Fibroblast of lung (primary cell): ENCODE measurements around the gene CCDC12. TPM values are rescaled to one million over a fixed set of nuclear protein-coding genes. Genes with fewer than 3 reads are reported as not detected.

Source experiments
- DNase-seq, 2 donors: peaks; one replicate each; pipeline versions ENCODE4 v3.0.0 to v3.0.0-alpha.2; 2010; ENCODE audit warnings: low read depth in 2 of 2
- H2AFZ ChIP-seq: 2 replicates; pipeline ENCODE4 v1.5.1; 2012; ENCODE audit warnings: low read length, control low read depth, inconsistent platforms
- H3K27ac ChIP-seq: 2 replicates; pipeline ENCODE4 v1.5.1; 2011; ENCODE audit warnings: low read length, control low read depth; ENCODE audit not compliant: insufficient read depth
- H3K27me3 ChIP-seq: 2 replicates; pipeline ENCODE4 v1.5.1; 2011; ENCODE audit warnings: mild to moderate bottlenecking, low read length; ENCODE audit not compliant: control insufficient read depth, insufficient read depth
- H3K36me3 ChIP-seq: 2 replicates; pipeline ENCODE4 v1.5.1; 2011; ENCODE audit warnings: low read length; ENCODE audit not compliant: control insufficient read depth, insufficient read depth
- H3K4me1 ChIP-seq: 2 replicates; pipeline ENCODE4 v1.5.1; 2011; ENCODE audit warnings: low read length; ENCODE audit not compliant: control insufficient read depth, insufficient read depth; ENCODE audit errors: extremely low read depth
- H3K4me2 ChIP-seq: 2 replicates; pipeline ENCODE4 v1.5.1; 2011; ENCODE audit warnings: low read length, control low read depth; ENCODE audit not compliant: insufficient read depth; ENCODE audit errors: extremely low read depth
- H3K4me3 ChIP-seq, 4 experiments: fragments of 200-600 bp in 1 of 4; sonication (generic) in 1 of 4; replicated peaks in 1 of 4; 2 replicates each; pipeline ENCODE4 v1.5.1; 2011 to 2016; ENCODE audit warnings: low read length in 4 of 4, low read depth in 3 of 4, mild to moderate bottlenecking in 3 of 4, control low read depth in 2 of 4, inconsistent platforms in 1 of 4, mixed read lengths in 1 of 4; ENCODE audit not compliant: insufficient read depth in 1 of 4; ENCODE audit errors: control extremely low read depth in 1 of 4
- H3K79me2 ChIP-seq: 2 replicates; pipeline ENCODE4 v1.5.1; 2012; ENCODE audit warnings: mild to moderate bottlenecking, low read length, inconsistent platforms; ENCODE audit not compliant: control insufficient read depth, insufficient read depth
- H3K9ac ChIP-seq: 2 replicates; pipeline ENCODE4 v1.5.1; 2011; ENCODE audit warnings: mild to moderate bottlenecking, low read length, control low read depth; ENCODE audit not compliant: insufficient read depth
- H3K9me3 ChIP-seq: 2 replicates; pipeline ENCODE4 v1.5.1; 2012; ENCODE audit warnings: low read depth, low read length; ENCODE audit not compliant: control insufficient read depth, insufficient read depth
- H4K20me1 ChIP-seq: 2 replicates; pipeline ENCODE4 v1.5.1; 2011; ENCODE audit warnings: low read length; ENCODE audit not compliant: control insufficient read depth, insufficient read depth; ENCODE audit errors: extremely low read depth
- CTCF ChIP-seq, 2 donors: IDR thresholded peaks in 1 of 2; conservative IDR thresholded peaks in 1 of 2; 1 replicate in 1 of 2; 2 replicates in 1 of 2; pipeline ENCODE4 v1.5.1; 2011 to 2012; ENCODE audit warnings: low read length in 2 of 2, control low read depth in 1 of 2, inconsistent platforms in 1 of 2, low read depth in 1 of 2, mild to moderate bottlenecking in 1 of 2
- EZH2 ChIP-seq: IDR thresholded peaks from 2 replicates; pipeline ENCODE4 v1.5.1; 2012; ENCODE audit warnings: low read length, control low read depth, mild to moderate bottlenecking; ENCODE audit errors: missing control alignments
- polyA plus RNA-seq, 2 donors: library from polyadenylated mRNA; depleted of rRNA in 1 of 2; stranded (reverse) in 1 of 2; unstranded in 1 of 2; fragments of >200 nt; gene quantifications; 2 replicates each; pipeline ENCODE4 v1.2.1, GENCODE V29; 2011 to 2012; ENCODE audit warnings: missing spikeins in 1 of 2
- total RNA-seq: library from RNA; depleted of rRNA; stranded (reverse); fragments of >200 nt; gene quantifications from 2 replicates; pipeline ENCODE4 v1.2.1, GENCODE V29; 2014

The CCDC12 gene
- total and polyA plus RNA-seq, 2 donors (not counting 1 experiment from before 2014, with no cell fraction given) = 28.0 to 29.2 TPM

- Histone ChIP-seq H3K36me3 (no peaks in the 10 kb centered on the region), H3K27me3 (no peaks in the 10 kb centered on the region), H3K4me1 (peaks cover 6% of the 10 kb centered on the region), H3K4me2 (no peak overlapping the region), H4K20me1 (no peaks in the 10 kb centered on the region), H3K9me3 (no peaks in the 10 kb centered on the region), H3K4me3 (no peak overlapping the region), H3K27ac (no peak overlapping the region), H2AFZ (no peak overlapping the region), H3K79me2 (no peaks in the 10 kb centered on the region), H3K9ac (no peak overlapping the region)
- TF ChIP-seq CTCF (conservative IDR thresholded peaks at IDR 0.05 in 1 of 2, IDR thresholded peaks at IDR 0.05 in 1 of 2; ENCODE audit: low read depth in 1 of 2, low read length in 2 of 2) (no peak), EZH2 (no peak)
- DNase-seq = no peak
Observed at GRCh38 chr3:47008234-47008796, 31.8 kb upstream of the CCDC12 start.

- H3K9me3 ChIP-seq = no peaks in the 10 kb centered on the region
- H3K4me3 ChIP-seq = no peak overlapping the region
- no peaks in the 10 kb centered on the region for H3K27me3 ChIP-seq
- peaks cover 6% of the 10 kb centered on the region for H3K4me1 ChIP-seq
- H3K27ac ChIP-seq = no peak overlapping the region
- H2AFZ ChIP-seq = no peak overlapping the region
- no peaks in the 10 kb centered on the region for H3K36me3 ChIP-seq
- no peak overlapping the region for H3K4me2 ChIP-seq
- H3K9ac ChIP-seq = no peak overlapping the region
- DNase-seq = no peak
- H4K20me1 ChIP-seq = no peaks in the 10 kb centered on the region
- TF ChIP-seq EZH2 (no peak), CTCF (conservative IDR thresholded peaks at IDR 0.05 in 1 of 2, IDR thresholded peaks at IDR 0.05 in 1 of 2; ENCODE audit: low read depth in 1 of 2, low read length in 2 of 2) (no peak)
- no peaks in the 10 kb centered on the region for H3K79me2 ChIP-seq
Observed at GRCh38 chr3:47007482-47008233, 31.1 kb upstream of the CCDC12 start.

GRCh38 chr3:47007001-47007400 lies 30.5 kb upstream of the CCDC12 start:
- DNase-seq = no peak
- Histone ChIP-seq H3K4me1 (peaks cover 6% of the 10 kb centered on the region), H3K9me3 (no peaks in the 10 kb centered on the region), H3K27me3 (no peaks in the 10 kb centered on the region), H3K4me3 (no peak overlapping the region), H3K27ac (no peak overlapping the region), H4K20me1 (no peaks in the 10 kb centered on the region), H2AFZ (no peak overlapping the region), H3K36me3 (no peaks in the 10 kb centered on the region), H3K9ac (no peak overlapping the region), H3K79me2 (no peaks in the 10 kb centered on the region), H3K4me2 (no peak overlapping the region)
- no peak for TF ChIP-seq CTCF (conservative IDR thresholded peaks at IDR 0.05 in 1 of 2, IDR thresholded peaks at IDR 0.05 in 1 of 2; ENCODE audit: low read depth in 1 of 2, low read length in 2 of 2)
- no peak for TF ChIP-seq EZH2
